ENCODE results near the gene HMG20B. TPM values are rescaled to one million over a fixed set of nuclear protein-coding genes. Genes with fewer than 3 reads are reported as not detected.

Gene HMG20B
- total RNA-seq, 1 experiment from 2014 or later: 186 TPM

- H3K36me3 ChIP-seq (ENCODE audit: control insufficient read depth in 1 of 2, insufficient read depth in 2 of 2, low read length in 2 of 2): peaks cover 11 to 24% of the 10 kb centered on the region in 2 experiments
- ATAC-seq (no peak), DNase-seq (ENCODE audit: low read depth, low spot score) (no peak)
- POLR2A ChIA-PET: no interaction called here
- H3K4me1 ChIP-seq (ENCODE audit: control insufficient read depth in 1 of 2, insufficient read depth in 2 of 2, low read length in 2 of 2): peaks cover 0 to 14% of the 10 kb centered on the region in 2 experiments; a peak in 2 of 4 replicates
- H3K27me3 ChIP-seq (ENCODE audit: insufficient read depth, low read length): no peaks in the 10 kb centered on the region
- BruUV-seq (replicated peaks): no TSS peak
- intact Hi-C loops (cut with micrococcal nuclease): loop anchor here (5.0 kb wide), 1 partner anchor 79 kb away; the partner anchor contains the start of gene CACTIN
- H3K9me3 ChIP-seq (ENCODE audit: control insufficient read depth in 1 of 2, insufficient read depth in 1 of 2, low read depth in 1 of 2, low read length in 2 of 2): no peaks in the 10 kb centered on the region
- H3K9ac ChIP-seq (ENCODE audit: low read length): no peak overlapping the region
- no peak overlapping the region for H3K4me3 ChIP-seq (replicated peaks in 1 of 2; ENCODE audit: low read depth in 1 of 2, low read length in 2 of 2)
- peaks cover 5% of the 10 kb centered on the region; the same call in 1 of the 2 replicates for H4K20me1 ChIP-seq (ENCODE audit: insufficient read depth)
- TF ChIP-seq FOSL1 (IDR thresholded peaks at IDR 0.05; ENCODE audit: low read depth) (no peak), ZNF274 (IDR thresholded peaks at IDR 0.05; ENCODE audit: low read depth, low read length) (no peak), EZH2 (IDR thresholded peaks at IDR 0.05) (no peak), POLR2AphosphoS5 (IDR thresholded peaks at IDR 0.05; ENCODE audit: low read depth, low read length) (no peak), CEBPB (IDR thresholded peaks at IDR 0.05; ENCODE audit: low read depth) (no peak), CBX3 (IDR thresholded peaks at IDR 0.05; ENCODE audit: low read depth) (no peak), EGR1 (IDR thresholded peaks at IDR 0.05; ENCODE audit: low read depth) (no peak), ZFX (IDR thresholded peaks at IDR 0.05) (no peak), YY1 (IDR thresholded peaks at IDR 0.05; ENCODE audit: extremely low read depth, insufficient replicate concordance, low read depth, low read length) (no peak), ZBTB33 (IDR thresholded peaks at IDR 0.05; ENCODE audit: extremely low read depth, insufficient replicate concordance, low read length) (no peak), SIN3A (IDR thresholded peaks at IDR 0.05; ENCODE audit: low read depth) (no peak), JUND (IDR thresholded peaks at IDR 0.05) (no peak), TCF7L2 (IDR thresholded peaks at IDR 0.05; ENCODE audit: borderline replicate concordance, extremely low read depth, insufficient read depth, insufficient read length) (no peak)
- TF ChIP-seq, protein P1, sequence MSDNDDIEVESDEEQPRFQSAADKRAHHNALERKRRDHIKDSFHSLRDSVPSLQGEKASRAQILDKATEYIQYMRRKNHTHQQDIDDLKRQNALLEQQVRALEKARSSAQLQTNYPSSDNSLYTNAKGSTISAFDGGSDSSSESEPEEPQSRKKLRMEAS (IDR thresholded peaks at IDR 0.05): no peak
- TF ChIP-seq, protein P2, sequence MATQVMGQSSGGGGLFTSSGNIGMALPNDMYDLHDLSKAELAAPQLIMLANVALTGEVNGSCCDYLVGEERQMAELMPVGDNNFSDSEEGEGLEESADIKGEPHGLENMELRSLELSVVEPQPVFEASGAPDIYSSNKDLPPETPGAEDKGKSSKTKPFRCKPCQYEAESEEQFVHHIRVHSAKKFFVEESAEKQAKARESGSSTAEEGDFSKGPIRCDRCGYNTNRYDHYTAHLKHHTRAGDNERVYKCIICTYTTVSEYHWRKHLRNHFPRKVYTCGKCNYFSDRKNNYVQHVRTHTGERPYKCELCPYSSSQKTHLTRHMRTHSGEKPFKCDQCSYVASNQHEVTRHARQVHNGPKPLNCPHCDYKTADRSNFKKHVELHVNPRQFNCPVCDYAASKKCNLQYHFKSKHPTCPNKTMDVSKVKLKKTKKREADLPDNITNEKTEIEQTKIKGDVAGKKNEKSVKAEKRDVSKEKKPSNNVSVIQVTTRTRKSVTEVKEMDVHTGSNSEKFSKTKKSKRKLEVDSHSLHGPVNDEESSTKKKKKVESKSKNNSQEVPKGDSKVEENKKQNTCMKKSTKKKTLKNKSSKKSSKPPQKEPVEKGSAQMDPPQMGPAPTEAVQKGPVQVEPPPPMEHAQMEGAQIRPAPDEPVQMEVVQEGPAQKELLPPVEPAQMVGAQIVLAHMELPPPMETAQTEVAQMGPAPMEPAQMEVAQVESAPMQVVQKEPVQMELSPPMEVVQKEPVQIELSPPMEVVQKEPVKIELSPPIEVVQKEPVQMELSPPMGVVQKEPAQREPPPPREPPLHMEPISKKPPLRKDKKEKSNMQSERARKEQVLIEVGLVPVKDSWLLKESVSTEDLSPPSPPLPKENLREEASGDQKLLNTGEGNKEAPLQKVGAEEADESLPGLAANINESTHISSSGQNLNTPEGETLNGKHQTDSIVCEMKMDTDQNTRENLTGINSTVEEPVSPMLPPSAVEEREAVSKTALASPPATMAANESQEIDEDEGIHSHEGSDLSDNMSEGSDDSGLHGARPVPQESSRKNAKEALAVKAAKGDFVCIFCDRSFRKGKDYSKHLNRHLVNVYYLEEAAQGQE (IDR thresholded peaks at IDR 0.05; ENCODE audit: low read depth): no peak
- H3K9me2 ChIP-seq (ENCODE audit: insufficient read depth): no peaks in the 10 kb centered on the region
- CTCF ChIA-PET: no interaction called here
- no peak overlapping the region; the same call in 1 of the 2 replicates for H3K27ac ChIP-seq (ENCODE audit: low read depth, low read length)
- H3K79me2 ChIP-seq (ENCODE audit: insufficient read depth, low read length): peaks cover 40% of the 10 kb centered on the region
- no peak overlapping the region for H3K4me2 ChIP-seq (ENCODE audit: low read length)
- no peak overlapping the region for H2AFZ ChIP-seq (ENCODE audit: low read depth, low read length, poor library complexity, severe bottlenecking)
- RAD21 ChIA-PET (ENCODE audit: low non-redundant PET in 1 of 2, low total read pairs in 2 of 2, uncharacterized antibody in 2 of 2, unreplicated experiment in 2 of 2): interaction anchor here in 1 of 2 experiments (1.2 kb wide), 1 partner anchor 27 kb away, joined by 3 read pairs; no protein-coding TSS in a partner anchor
Measured at GRCh38 chr19:3547767-3548282, 24.9 kb upstream of the HMG20B start.

Measured in HCT116 (cell line).